ENCODE measurements around the gene OSR1. TPM values are rescaled to one million over a fixed set of nuclear protein-coding genes. Genes with fewer than 3 reads are reported as not detected.

Gene OSR1
- total RNA-seq, 1 donor from 2014 or later: 6.3 TPM

- ATAC-seq (no peak), DNase-seq (ENCODE audit: missing footprints) (peak; percentile 57)
- intact Hi-C loops (cut with DNase I): loop anchor here (5.0 kb wide), 3 partner anchors 306 to 479 kb away; no protein-coding TSS in a partner anchor
These were observed 2.5 kb upstream of the OSR1 start for GRCh38 chr2:19360966-19361321.

- ATAC-seq (no peak), DNase-seq (ENCODE audit: missing footprints) (no peak)
- intact Hi-C loops (cut with DNase I): loop anchor here (5.0 kb wide), 3 partner anchors 307 to 478 kb away; no protein-coding TSS in a partner anchor
These were observed 2.0 kb upstream of the OSR1 start for GRCh38 chr2:19360266-19360965.

- ATAC-seq (no peak), DNase-seq (ENCODE audit: missing footprints) (no peak)
- intact Hi-C loops (cut with DNase I): loop anchor here (10.0 kb wide), 1 partner anchor 925 kb away; no protein-coding TSS in a partner anchor
These were observed 1.0 kb upstream of the OSR1 start for GRCh38 chr2:19359456-19359855.

GRCh38 chr2:19359021-19359357 lies 566 bp upstream of the OSR1 start:
- ATAC-seq: no peak
- intact Hi-C loops (cut with DNase I): loop anchor here (10.0 kb wide), 1 partner anchor 924 kb away; no protein-coding TSS in a partner anchor
- DNase-seq (ENCODE audit: missing footprints): no peak

GRCh38 chr2:19357402-19358241 lies 801 bp downstream of the OSR1 start:
- ATAC-seq (peak; percentile 14), DNase-seq (ENCODE audit: missing footprints) (no peak)
- intact Hi-C loops (cut with DNase I): loop anchor here (10.0 kb wide), 1 partner anchor 923 kb away; no protein-coding TSS in a partner anchor

- DNase-seq (ENCODE audit: missing footprints): no peak
- no peak for ATAC-seq
- intact Hi-C loops (cut with DNase I): loop anchor here (10.0 kb wide), 1 partner anchor 922 kb away; no protein-coding TSS in a partner anchor
These were observed 1.6 kb downstream of the OSR1 start for GRCh38 chr2:19356545-19357401.

GRCh38 chr2:19355931-19356544 lies 2.4 kb downstream of the OSR1 start:
- ATAC-seq (no peak), DNase-seq (ENCODE audit: missing footprints) (no peak)
- intact Hi-C loops (cut with DNase I): loop anchor here (10.0 kb wide), 1 partner anchor 921 kb away; no protein-coding TSS in a partner anchor

GRCh38 chr2:19355416-19355821 lies 3.0 kb downstream of the OSR1 start:
- DNase-seq (ENCODE audit: missing footprints): no peak
- no peak for ATAC-seq
- intact Hi-C loops (cut with DNase I): loop anchor here (10.0 kb wide), 1 partner anchor 921 kb away; no protein-coding TSS in a partner anchor

- intact Hi-C loops (cut with DNase I): loop anchor here (10.0 kb wide), 1 partner anchor 920 kb away; no protein-coding TSS in a partner anchor
These were observed 3.4 kb downstream of the OSR1 start for GRCh38 chr2:19355014-19355405.

GRCh38 chr2:19353721-19354050 lies 4.7 kb downstream of the OSR1 start:
- intact Hi-C loops (cut with DNase I): loop anchor here (5.0 to 10.0 kb wide), 2 partner anchors 509 to 919 kb away; no protein-coding TSS in a partner anchor
- no peak for DNase-seq (ENCODE audit: missing footprints)
- ATAC-seq: no peak

More at GRCh38 chr2:19355014-19355405, 3.4 kb downstream of the OSR1 start:
- DNase-seq (ENCODE audit: missing footprints): no peak
- ATAC-seq: no peak

DNA sequence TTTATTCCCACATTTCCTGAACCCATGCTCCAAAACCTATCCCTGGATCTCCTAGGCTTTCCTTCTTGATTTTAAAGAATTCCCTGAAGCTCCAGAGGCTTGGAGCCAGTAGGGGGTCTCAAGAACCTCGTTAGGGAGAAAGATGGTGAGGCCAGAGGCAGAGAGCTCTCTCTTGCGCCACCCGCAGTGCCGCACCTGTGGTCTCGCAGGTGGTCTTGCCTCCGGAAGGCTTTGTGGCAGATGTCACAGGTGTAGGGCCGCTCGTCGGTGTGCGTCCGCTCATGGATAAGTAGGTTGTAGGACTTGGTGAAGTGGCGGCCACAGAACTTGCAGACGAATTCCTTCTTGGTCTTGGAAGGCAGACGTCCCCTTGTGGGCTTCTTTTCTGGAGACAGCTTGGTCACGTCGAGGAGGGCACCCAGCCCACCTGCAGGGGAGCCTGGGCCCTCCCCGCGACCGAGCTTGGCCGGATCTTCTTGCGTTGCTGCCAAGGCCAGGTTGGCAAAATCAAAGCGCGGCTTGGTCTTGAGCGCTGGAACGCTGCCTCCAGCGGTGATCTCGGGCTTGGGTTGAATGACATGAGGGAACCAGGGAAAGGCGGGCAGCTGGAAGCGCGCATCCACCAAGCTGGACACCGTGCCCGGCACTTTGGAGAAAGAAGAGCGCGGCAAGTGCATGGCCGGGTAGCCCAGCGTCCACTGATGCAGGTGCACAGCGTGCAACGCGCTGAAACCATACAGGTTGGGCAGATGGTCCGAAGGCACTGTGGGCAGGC lies 5.3 kb downstream of the OSR1 start:
- DNase-seq (ENCODE audit: missing footprints) (no peak), ATAC-seq (no peak)
- intact Hi-C loops (cut with DNase I): loop anchor here (5.0 to 10.0 kb wide), 2 partner anchors 509 to 918 kb away; no protein-coding TSS in a partner anchor

- DNase-seq (ENCODE audit: missing footprints) (no peak), ATAC-seq (no peak)
- intact Hi-C loops (cut with DNase I): loop anchor here (5.0 to 10.0 kb wide), 2 partner anchors 510 to 917 kb away; no protein-coding TSS in a partner anchor
These were observed 6.3 kb downstream of the OSR1 start for GRCh38 chr2:19351899-19352697.

- intact Hi-C loops (cut with DNase I): loop anchor here (5.0 to 10.0 kb wide), 2 partner anchors 511 to 917 kb away; no protein-coding TSS in a partner anchor
- ATAC-seq: no peak
- DNase-seq (ENCODE audit: missing footprints): no peak
These were observed 6.9 kb downstream of the OSR1 start for GRCh38 chr2:19351499-19351898.

GRCh38 chr2:19350678-19351401 lies 7.6 kb downstream of the OSR1 start:
- ATAC-seq: no peak
- no peak for DNase-seq (ENCODE audit: missing footprints)
- intact Hi-C loops (cut with DNase I): loop anchor here (5.0 to 10.0 kb wide), 2 partner anchors 511 to 916 kb away; no protein-coding TSS in a partner anchor

GRCh38 chr2:19349911-19350677 lies 8.3 kb downstream of the OSR1 start:
- no peak for ATAC-seq
- intact Hi-C loops (cut with DNase I): loop anchor here (5.0 to 10.0 kb wide), 4 partner anchors 363 to 915 kb away; no protein-coding TSS in a partner anchor

More at GRCh38 chr2:19349911-19350677, 8.3 kb downstream of the OSR1 start:
- peak; percentile 77 for DNase-seq (ENCODE audit: missing footprints)

Data from Right ventricle myocardium inferior (tissue), 1 donor.